GM21423 (cell line): ENCODE measurements around the gene RPE65.
"Not testable (repeated sequence)": the region's sequence is repeated elsewhere in the genome, so short reads cannot be mapped to it uniquely, and the experiment has no call there.

Experiments used
- ATAC-seq: cut with Tn5 transposase; IDR thresholded peaks from one replicate; pipeline ENCODE4 v1.9.1; 2021; ENCODE audit warnings: mild to moderate bottlenecking, moderate library complexity; ENCODE audit not compliant: unreplicated experiment

The RPE65 gene

GRCh38 chr1:68454534-68454933 is 4.8 kb upstream of the RPE65 start:
- peak; percentile 61 for ATAC-seq

GRCh38 chr1:68453060-68453670 is 3.4 kb upstream of the RPE65 start:
- ATAC-seq = no peak

GRCh38 chr1:68448365-68448764 is 1.4 kb downstream of the RPE65 start:
- no peak for ATAC-seq

- no peak for ATAC-seq
Observed at GRCh38 chr1:68445709-68446108, 4.0 kb downstream of the RPE65 start.

- ATAC-seq = peak; percentile 73
Observed at GRCh38 chr1:68442822-68443556, 6.8 kb downstream of the RPE65 start.

- ATAC-seq = no peak
Observed at GRCh38 chr1:68442006-68442405, 7.7 kb downstream of the RPE65 start.

GRCh38 chr1:68438310-68438709 is 11.4 kb downstream of the RPE65 start:
- no peak for ATAC-seq

GRCh38 chr1:68433395-68433794 is 16.4 kb downstream of the RPE65 start:
- no peak for ATAC-seq

- no peak for ATAC-seq
Observed at GRCh38 chr1:68431076-68431475, 18.7 kb downstream of the RPE65 start.

- no peak for ATAC-seq
Observed at GRCh38 chr1:68429233-68429808, 20.4 kb downstream of the RPE65 start.

GRCh38 chr1:68426594-68426993 is 23.2 kb downstream of the RPE65 start:
- no peak for ATAC-seq

GRCh38 chr1:68421350-68421749 is 28.4 kb downstream of the RPE65 start:
- no peak for ATAC-seq

GRCh38 chr1:68409426-68409825 is 40.3 kb downstream of the RPE65 start:
- no peak for ATAC-seq

- ATAC-seq = no peak
Observed at GRCh38 chr1:68401506-68401905, 48.2 kb downstream of the RPE65 start.

GRCh38 chr1:68395575-68395974 is 54.2 kb downstream of the RPE65 start:
- ATAC-seq = not testable (repeated sequence)

- not testable (repeated sequence) for ATAC-seq
Observed at GRCh38 chr1:68392474-68392873, 57.3 kb downstream of the RPE65 start.

GRCh38 chr1:68385798-68386524 is 63.8 kb downstream of the RPE65 start:
- ATAC-seq = not testable (repeated sequence)

GRCh38 chr1:68384872-68385411 is 64.8 kb downstream of the RPE65 start:
- no peak for ATAC-seq

- no peak for ATAC-seq
Observed at GRCh38 chr1:68384321-68384813, 65.4 kb downstream of the RPE65 start.

- no peak for ATAC-seq
Observed at GRCh38 chr1:68383092-68383491, 66.7 kb downstream of the RPE65 start.

GRCh38 chr1:68379085-68379478 is 70.7 kb downstream of the RPE65 start:
- ATAC-seq = no peak
